Spinal cord (tissue), 10 donors: ENCODE measurements around the gene RIOX2. TPM values are rescaled to one million over a fixed set of nuclear protein-coding genes. Genes with fewer than 3 reads are reported as not detected.

ENCODE experiments used
- DNase-seq, 6 donors: peaks; one replicate each; pipeline versions ENCODE4 v3.0.0 to v3.0.0-alpha.2; 2013 to 2015; ENCODE audit warnings: low spot score in 6 of 6, low read depth in 4 of 6
- H3K27ac ChIP-seq: one replicate; pipeline ENCODE4 v1.5.1; 2013; ENCODE audit warnings: low read depth, low read length, control low read depth
- H3K27me3 ChIP-seq: one replicate; pipeline ENCODE4 v1.6.1; 2013; ENCODE audit warnings: low read length; ENCODE audit not compliant: control insufficient read depth, insufficient read depth
- H3K36me3 ChIP-seq: one replicate; pipeline ENCODE4 v1.6.1; 2013; ENCODE audit warnings: low read length; ENCODE audit not compliant: control insufficient read depth, insufficient read depth
- H3K4me1 ChIP-seq: one replicate; pipeline ENCODE4 v1.6.1; 2013; ENCODE audit warnings: low read length; ENCODE audit not compliant: control insufficient read depth, insufficient read depth
- H3K4me3 ChIP-seq: one replicate; pipeline ENCODE4 v1.5.1; 2013; ENCODE audit warnings: low read depth, low read length, control low read depth
- H3K9me3 ChIP-seq: one replicate; pipeline ENCODE4 v1.6.1; 2013; ENCODE audit warnings: low read length; ENCODE audit not compliant: control insufficient read depth, insufficient read depth
- WGBS: methylation state at CpG from one replicate; pipeline ENCODE4 v1.1.5; 2013; ENCODE audit warnings: missing lambda C conversion rate; ENCODE audit not compliant: insufficient coverage; 5-methylcytosine and 5-hydroxymethylcytosine counted together
- polyA plus RNA-seq, 2 donors: library from polyadenylated mRNA; unstranded; fragments of 120-200 nt; gene quantifications; one replicate each; pipeline ENCODE4 v1.2.1, GENCODE V29; 2013; ENCODE audit not compliant: insufficient read length in 2 of 2
- total RNA-seq, 2 donors: library from RNA; depleted of rRNA in 1 of 2; stranded (reverse); fragments of 120-200 nt in 1 of 2; fragments of >200 nt in 1 of 2; gene quantifications; one replicate each; pipeline versions ENCODE4 v1.2.3 to v1.2.4, GENCODE V29; 2013 to 2014
- donor health status: healthy.

The RIOX2 gene
- total and polyA plus RNA-seq, 4 donors = 25.3 to 41.2 (median 34.3) TPM

DNA sequence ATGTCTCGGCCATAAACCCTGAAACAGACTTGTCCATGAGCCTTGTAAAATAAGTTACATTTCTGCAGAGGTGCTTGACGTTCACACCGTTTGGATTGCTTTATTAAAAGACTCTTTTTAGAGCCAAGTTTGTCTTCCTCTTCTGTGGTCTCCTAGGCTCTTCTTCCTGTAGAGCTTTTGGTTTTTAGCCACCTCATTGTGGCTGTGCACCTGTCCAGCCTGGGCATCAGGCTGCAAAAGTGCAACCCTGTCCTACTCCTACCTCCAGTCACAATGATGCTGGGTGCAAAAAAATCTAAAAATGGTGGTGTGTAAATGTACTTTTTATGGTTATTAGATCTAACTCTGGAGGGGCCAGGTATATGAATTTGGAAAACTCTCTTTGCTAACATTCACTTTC, 2.8 kb upstream of the RIOX2 start:
- no peaks in the 10 kb centered on the region for H3K36me3 ChIP-seq
- H3K27ac ChIP-seq = no peak overlapping the region
- H3K27me3 ChIP-seq = no peaks in the 10 kb centered on the region
- no peak for DNase-seq
- peaks cover 11% of the 10 kb centered on the region for H3K4me1 ChIP-seq
- WGBS = 77% methylated on average over 2 of the region's 3 CpGs
- no peaks in the 10 kb centered on the region for H3K9me3 ChIP-seq
- no peak overlapping the region for H3K4me3 ChIP-seq

DNA sequence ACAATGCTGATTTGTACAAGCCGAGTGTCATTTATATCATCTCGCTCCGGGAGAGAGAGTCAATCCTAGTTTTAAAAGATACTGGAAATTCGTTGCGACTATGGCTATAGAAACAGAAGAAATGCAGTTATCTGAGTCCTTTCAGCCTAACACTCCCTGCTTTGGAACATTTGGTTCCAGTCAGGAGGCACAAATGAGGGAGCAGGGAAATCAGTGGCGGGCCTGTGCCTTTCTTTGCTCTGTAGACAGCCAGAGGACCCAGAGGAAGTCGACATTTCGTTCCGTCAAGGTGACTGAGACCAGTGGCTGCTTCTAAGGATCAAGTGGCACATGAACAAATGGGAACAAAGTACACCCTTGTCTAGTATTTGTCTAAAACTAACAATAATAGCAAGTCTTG, 745 bp upstream of the RIOX2 start:
- peaks cover 9% of the 10 kb centered on the region for H3K4me1 ChIP-seq
- H3K4me3 ChIP-seq = no peak overlapping the region
- no peaks in the 10 kb centered on the region for H3K9me3 ChIP-seq
- no peak overlapping the region for H3K27ac ChIP-seq
- no peaks in the 10 kb centered on the region for H3K36me3 ChIP-seq
- no peaks in the 10 kb centered on the region for H3K27me3 ChIP-seq
- 93% methylated on average over 8 of the region's 9 CpGs for WGBS
- no peak for DNase-seq

DNA sequence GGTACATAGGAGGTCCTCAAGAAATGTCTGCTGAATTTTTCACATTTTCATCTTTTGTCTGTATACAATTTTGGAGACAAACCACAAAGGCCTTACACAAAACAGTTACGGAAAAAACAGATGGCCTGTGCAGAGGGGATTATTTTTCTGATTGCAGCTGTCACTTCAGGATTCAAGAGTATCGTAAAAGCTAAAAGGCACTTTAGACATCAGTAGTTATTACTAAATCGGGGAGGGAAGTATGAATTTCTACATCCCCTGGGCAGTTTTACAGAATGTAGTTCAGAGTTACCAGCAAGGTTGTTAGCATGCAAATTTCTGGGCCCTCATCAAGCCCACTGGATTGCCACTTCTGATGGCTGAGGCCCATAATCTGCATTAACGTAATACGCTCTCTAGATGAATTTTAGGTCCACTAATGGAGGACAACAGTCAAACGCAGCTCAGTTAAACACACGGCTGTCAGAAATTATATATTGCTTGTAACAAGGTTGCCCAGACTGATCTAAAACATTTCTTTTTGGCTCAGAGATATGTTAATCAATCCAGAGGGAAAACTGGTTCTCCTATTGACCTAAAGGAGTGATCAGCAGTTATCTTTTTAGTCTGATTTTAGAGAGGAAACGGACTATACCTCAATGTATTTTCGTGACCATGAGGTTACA, 1.1 kb downstream of the RIOX2 start:
- Histone ChIP-seq H3K27ac (peak overlapping the region; percentile 59), H3K9me3 (no peaks in the 10 kb centered on the region), H3K4me3 (no peak overlapping the region), H3K27me3 (no peaks in the 10 kb centered on the region), H3K4me1 (peaks cover 11% of the 10 kb centered on the region), H3K36me3 (no peaks in the 10 kb centered on the region)
- WGBS = 70% methylated on average over 8 of the region's 9 CpGs
- DNase-seq = peak in 1 of 6 donors; percentile 63

DNA sequence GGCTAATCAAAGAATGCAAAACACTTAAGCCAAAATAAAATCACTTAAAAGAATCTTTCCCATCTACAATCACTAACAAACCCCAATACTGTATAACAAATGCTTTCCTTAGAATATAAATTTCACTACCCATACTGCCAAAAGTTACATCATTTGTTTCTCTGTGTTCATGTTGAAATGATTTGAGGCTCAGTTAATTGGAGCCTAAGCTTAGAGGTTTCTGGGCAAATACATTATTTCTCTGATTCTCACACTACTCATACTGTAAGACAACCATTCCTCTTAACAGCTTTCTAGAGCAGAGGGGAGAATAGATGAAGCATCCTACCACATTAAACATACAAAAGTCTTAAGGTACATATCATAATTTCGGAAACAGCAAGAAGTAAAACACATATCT, 2.1 kb downstream of the RIOX2 start:
- H3K4me3 ChIP-seq = no peak overlapping the region
- no peaks in the 10 kb centered on the region for H3K36me3 ChIP-seq
- no peaks in the 10 kb centered on the region for H3K27me3 ChIP-seq
- H3K9me3 ChIP-seq = no peaks in the 10 kb centered on the region
- no CpG with 5 or more reads among the region's 1 CpG for WGBS
- no peak overlapping the region for H3K27ac ChIP-seq
- H3K4me1 ChIP-seq = peaks cover 11% of the 10 kb centered on the region
- no peak for DNase-seq

DNA sequence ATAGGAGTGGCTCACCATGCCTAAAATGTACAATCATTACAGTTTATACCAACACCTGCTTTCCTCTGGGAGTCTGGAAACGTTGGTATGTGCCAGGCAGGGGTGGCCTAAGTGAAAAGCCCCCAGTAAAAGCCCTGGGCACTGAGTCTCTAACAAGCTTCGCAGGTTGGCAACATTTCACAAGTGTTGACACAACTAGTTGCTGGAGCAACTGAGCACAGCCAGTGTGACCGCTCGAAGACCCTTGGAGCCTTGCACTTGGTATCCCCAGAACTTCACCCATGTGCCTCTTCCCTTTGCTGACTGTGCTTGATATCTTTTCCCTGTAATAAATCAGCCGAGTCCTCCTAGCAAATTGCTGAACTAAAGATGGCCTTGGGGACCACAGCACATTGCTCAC, 2.7 kb downstream of the RIOX2 start:
- Histone ChIP-seq H3K4me3 (no peak overlapping the region), H3K27ac (no peak overlapping the region), H3K9me3 (no peaks in the 10 kb centered on the region), H3K4me1 (peaks cover 11% of the 10 kb centered on the region), H3K27me3 (no peaks in the 10 kb centered on the region), H3K36me3 (no peaks in the 10 kb centered on the region)
- peak in 1 of 6 donors; percentile 55 for DNase-seq
- WGBS = 68% methylated on average over 4 of the region's 5 CpGs

DNA sequence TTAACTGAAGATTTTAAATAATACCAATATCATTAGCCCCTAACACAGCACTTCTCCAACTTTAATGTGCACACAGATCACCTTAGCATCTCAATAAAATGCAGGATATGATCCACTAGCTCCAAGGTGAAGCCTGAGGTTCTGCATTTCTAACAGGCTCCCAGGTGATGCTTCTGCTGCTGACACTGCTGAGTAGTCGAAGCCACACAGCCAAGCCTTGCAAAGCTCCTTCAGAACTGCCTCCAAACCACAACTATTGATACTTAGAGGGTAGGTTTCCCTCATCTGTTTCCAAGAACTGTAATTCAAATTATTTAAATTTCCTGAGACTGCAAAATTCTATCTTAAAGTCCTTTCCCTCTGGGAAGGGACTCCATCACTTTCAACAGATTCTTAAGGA, 3.9 kb downstream of the RIOX2 start:
- no peak for DNase-seq
- Histone ChIP-seq H3K27me3 (no peaks in the 10 kb centered on the region), H3K36me3 (no peaks in the 10 kb centered on the region), H3K4me3 (no peak overlapping the region), H3K4me1 (peaks cover 11% of the 10 kb centered on the region), H3K9me3 (no peaks in the 10 kb centered on the region), H3K27ac (no peak overlapping the region)
- no CpG with 5 or more reads among the region's 1 CpG for WGBS

DNA sequence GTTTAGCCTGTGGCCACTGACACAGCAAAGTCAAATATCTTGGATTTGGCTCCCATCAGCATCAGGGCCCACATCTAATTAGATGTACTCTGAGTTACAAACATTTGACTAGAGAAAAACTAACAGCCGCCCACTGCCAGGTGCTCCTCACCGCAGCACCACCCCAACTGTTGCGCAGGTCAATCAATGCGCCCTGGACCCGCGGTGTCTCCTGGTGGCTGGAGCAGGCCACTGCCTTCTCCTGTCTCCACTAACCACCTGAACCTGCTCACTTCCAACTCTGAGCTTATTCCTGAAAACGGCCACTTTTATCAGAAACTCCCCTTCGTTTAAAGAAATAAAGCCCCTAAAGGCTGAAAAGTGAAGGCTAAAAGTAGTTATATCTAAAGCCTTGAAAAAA, 4.3 kb downstream of the RIOX2 start:
- Histone ChIP-seq H3K9me3 (no peaks in the 10 kb centered on the region), H3K4me1 (peaks cover 11% of the 10 kb centered on the region), H3K27me3 (no peaks in the 10 kb centered on the region), H3K27ac (no peak overlapping the region), H3K36me3 (no peaks in the 10 kb centered on the region), H3K4me3 (no peak overlapping the region)
- 93% methylated on average over 6 of the region's 8 CpGs for WGBS
- DNase-seq = no peak

DNA sequence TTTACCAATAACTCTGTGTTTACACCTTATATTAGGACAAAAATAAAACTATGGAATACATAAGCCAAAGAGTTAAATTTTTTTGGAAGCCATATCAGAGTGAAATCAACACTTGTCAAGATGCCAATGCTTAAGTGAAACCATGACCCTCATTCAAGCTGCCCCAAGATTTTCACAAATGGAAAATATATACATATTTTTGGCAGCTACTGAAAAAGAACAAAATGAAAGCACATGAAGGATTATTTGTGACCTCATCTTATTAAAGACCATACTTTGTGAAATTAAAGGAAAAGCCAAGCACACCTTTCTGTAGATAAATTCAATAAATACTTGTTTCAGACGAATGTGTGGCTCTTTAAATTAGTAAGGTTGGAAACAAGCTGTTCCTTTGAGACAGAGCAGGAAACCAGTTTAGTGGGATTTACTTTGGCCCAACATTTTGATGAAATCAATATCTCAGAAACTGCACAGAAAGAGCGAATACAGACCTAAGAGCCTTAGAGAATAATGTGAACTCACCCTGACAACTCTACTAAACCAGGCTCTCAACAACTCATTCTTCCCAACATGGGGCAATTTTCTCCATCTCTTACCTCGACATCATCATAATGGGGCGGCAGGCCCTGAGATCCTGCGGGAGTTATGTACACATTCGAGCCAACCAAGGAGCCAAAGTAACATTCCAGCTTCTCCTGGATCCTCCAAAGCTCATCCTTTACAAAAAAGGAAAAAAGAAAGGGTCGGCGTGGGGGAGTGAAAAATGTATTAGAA, 11.1 kb downstream of the RIOX2 start:
- no peak overlapping the region for H3K27ac ChIP-seq
- H3K4me1 ChIP-seq = no peaks in the 10 kb centered on the region
- H3K27me3 ChIP-seq = no peaks in the 10 kb centered on the region
- peaks cover 10% of the 10 kb centered on the region for H3K36me3 ChIP-seq
- H3K4me3 ChIP-seq = no peak overlapping the region
- WGBS = 87% methylated on average over 3 of the region's 8 CpGs
- no peak for DNase-seq
- no peaks in the 10 kb centered on the region for H3K9me3 ChIP-seq

DNA sequence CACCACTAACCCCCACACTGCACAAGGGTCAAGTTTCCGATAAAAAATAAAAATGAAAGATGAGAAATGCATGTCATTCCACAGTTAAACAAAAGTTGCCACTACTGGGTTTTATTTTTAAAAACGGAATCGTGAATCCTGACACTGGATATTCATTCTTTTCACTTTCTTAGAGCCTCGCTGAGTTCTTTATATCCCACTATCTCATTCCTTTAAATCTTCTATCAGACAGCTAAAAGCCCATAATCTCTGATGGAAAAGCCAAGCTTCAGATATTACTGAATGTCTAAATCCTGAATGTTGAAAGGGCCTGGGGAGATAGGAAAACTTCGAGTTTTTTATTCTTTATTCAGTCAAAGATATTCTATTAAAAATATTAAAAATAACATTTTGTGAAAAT, 11.7 kb downstream of the RIOX2 start:
- Histone ChIP-seq H3K36me3 (peaks cover 10% of the 10 kb centered on the region), H3K4me3 (no peak overlapping the region), H3K9me3 (no peaks in the 10 kb centered on the region), H3K4me1 (no peaks in the 10 kb centered on the region), H3K27ac (no peak overlapping the region), H3K27me3 (no peaks in the 10 kb centered on the region)
- 92% methylated on average over 2 of the region's 5 CpGs for WGBS
- DNase-seq = no peak

DNA sequence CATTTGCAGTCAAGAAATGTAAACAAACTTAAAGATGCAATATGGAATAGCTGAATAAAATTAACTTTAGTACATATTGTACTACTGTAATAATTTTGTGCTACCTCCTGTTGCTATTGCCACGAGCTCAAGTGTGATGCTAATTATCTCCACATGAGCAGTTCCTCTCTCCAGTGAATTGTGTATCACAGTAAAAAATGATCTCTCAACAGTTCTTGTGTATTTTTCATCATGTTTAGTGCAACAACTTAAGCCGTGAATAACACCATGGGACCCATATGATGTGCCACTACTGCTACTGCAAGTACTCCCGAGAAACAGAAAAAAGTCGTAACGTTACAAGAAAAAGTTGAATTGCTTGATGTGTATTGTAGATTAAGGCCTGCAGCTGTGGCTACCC, 12.4 kb downstream of the RIOX2 start:
- H3K9me3 ChIP-seq = no peaks in the 10 kb centered on the region
- no peaks in the 10 kb centered on the region for H3K4me1 ChIP-seq
- no peaks in the 10 kb centered on the region for H3K27me3 ChIP-seq
- no CpG with 5 or more reads among the region's 5 CpGs for WGBS
- H3K36me3 ChIP-seq = peaks cover 10% of the 10 kb centered on the region
- peak in 2 of 6 donors; percentile 20 to 89 for DNase-seq
- H3K27ac ChIP-seq = no peak overlapping the region
- no peak overlapping the region for H3K4me3 ChIP-seq
